OCI-LY3 (cell line): ENCODE results near the gene FRG2.
"Not testable (repeated sequence)": the region's sequence is repeated elsewhere in the genome, so short reads cannot be mapped to it uniquely, and the experiment has no call there.

ENCODE experiments used
- H2AFZ ChIP-seq: fragments of 200-600, 300-600 bp; shearing (Covaris generic); 2 replicates; pipeline ENCODE4 v1.6.0; 2014; ENCODE audit warnings: antibody characterized with exemption, low read depth, low read length
- H3K27ac ChIP-seq: fragments of 200-600, 300-600 bp; sonication (generic); 2 replicates; pipeline ENCODE4 v1.5.1; 2014; ENCODE audit warnings: mild to moderate bottlenecking, low read length, moderate library complexity, mixed read lengths
- H3K27me3 ChIP-seq: fragments of 200-600, 300-600 bp; sonication (generic); 2 replicates; pipeline ENCODE4 v1.6.1; 2014; ENCODE audit warnings: low read depth, low read length, mixed read lengths
- H3K36me3 ChIP-seq: fragments of 200-600, 300-600 bp; sonication (generic); replicated peaks from 2 replicates; pipeline ENCODE3; 2014; ENCODE audit warnings: low read depth, low read length, mixed read lengths
- H3K4me1 ChIP-seq: fragments of 300-600, 200-600 bp; sonication (generic); 2 replicates; pipeline ENCODE4 v1.6.1; 2014; ENCODE audit warnings: low read length, mixed read lengths
- H3K4me2 ChIP-seq: fragments of 200-600, 300-600 bp; sonication (generic); 2 replicates; pipeline ENCODE4 v1.6.1; 2014; ENCODE audit warnings: low read length, mixed read lengths
- H3K4me3 ChIP-seq: fragments of 300-600, 200-600 bp; sonication (generic); 2 replicates; pipeline ENCODE4 v1.5.1; 2014; ENCODE audit warnings: antibody characterized with exemption, mild to moderate bottlenecking, low read length, moderate library complexity
- H3K79me2 ChIP-seq: fragments of 300-600, 200-600 bp; shearing (Covaris generic); 2 replicates; pipeline ENCODE4 v1.6.1; 2014; ENCODE audit warnings: mild to moderate bottlenecking, low read length, mixed read lengths
- H3K9ac ChIP-seq: fragments of 300-600, 200-600 bp; shearing (Covaris generic); 2 replicates; pipeline ENCODE4 v1.6.0; 2014; ENCODE audit warnings: mild to moderate bottlenecking, low read length, moderate library complexity
- H3K9me3 ChIP-seq: fragments of 200-600, 300-600 bp; shearing (Covaris generic); 2 replicates; pipeline ENCODE4 v1.6.1; 2014; ENCODE audit warnings: low read length, mixed read lengths; ENCODE audit not compliant: insufficient read depth
- H4K20me1 ChIP-seq: fragments of 200-600, 300-600 bp; sonication (generic); 2 replicates; pipeline ENCODE4 v1.6.1; 2016; ENCODE audit warnings: low read length, mixed read lengths; ENCODE audit not compliant: insufficient read depth

FRG2 gene

GRCh38 chr4:190027156-190027555 is at the start of gene FRG2:
Gene FRG2 (minus strand): TSS chr4:190027256. CDS start chr4:190027204, 52 bp downstream.
- H3K4me1 ChIP-seq, H3K4me2 ChIP-seq, H3K36me3 ChIP-seq, H3K4me3 ChIP-seq, H4K20me1 ChIP-seq, H3K27ac ChIP-seq, H3K79me2 ChIP-seq, H3K9me3 ChIP-seq, H3K9ac ChIP-seq, H3K27me3 ChIP-seq, H2AFZ ChIP-seq: not testable (repeated sequence)

GRCh38 chr4:190068351-190068750 is 41.3 kb upstream of the FRG2 start:
- not testable (repeated sequence) for H3K27ac ChIP-seq, H3K4me3 ChIP-seq, H4K20me1 ChIP-seq, H3K27me3 ChIP-seq, H3K79me2 ChIP-seq, H3K36me3 ChIP-seq, H3K4me2 ChIP-seq, H3K9ac ChIP-seq, H2AFZ ChIP-seq, H3K9me3 ChIP-seq, H3K4me1 ChIP-seq

- not testable (repeated sequence) for H3K27me3 ChIP-seq, H3K9ac ChIP-seq, H3K79me2 ChIP-seq, H3K27ac ChIP-seq, H2AFZ ChIP-seq, H3K4me3 ChIP-seq, H3K4me1 ChIP-seq, H4K20me1 ChIP-seq, H3K36me3 ChIP-seq, H3K9me3 ChIP-seq, H3K4me2 ChIP-seq
Observed at GRCh38 chr4:190064805-190065204, 37.7 kb upstream of the FRG2 start.

GRCh38 chr4:190064342-190064741 is 37.3 kb upstream of the FRG2 start, which contains the start of gene DBET:
Gene DBET (plus strand): TSS chr4:190064502.
- not testable (repeated sequence) for H3K4me2 ChIP-seq, H3K4me1 ChIP-seq, H3K79me2 ChIP-seq, H3K9me3 ChIP-seq, H3K27me3 ChIP-seq, H2AFZ ChIP-seq, H3K27ac ChIP-seq, H3K36me3 ChIP-seq, H4K20me1 ChIP-seq, H3K9ac ChIP-seq, H3K4me3 ChIP-seq

- H3K27me3 ChIP-seq, H3K27ac ChIP-seq, H3K4me2 ChIP-seq, H4K20me1 ChIP-seq, H3K4me3 ChIP-seq, H3K79me2 ChIP-seq, H3K36me3 ChIP-seq, H2AFZ ChIP-seq, H3K9me3 ChIP-seq, H3K4me1 ChIP-seq, H3K9ac ChIP-seq: not testable (repeated sequence)
Observed at GRCh38 chr4:190058997-190059396, 31.9 kb upstream of the FRG2 start.

GRCh38 chr4:190049378-190050239 is 22.6 kb upstream of the FRG2 start:
- H4K20me1 ChIP-seq, H3K4me3 ChIP-seq, H3K27me3 ChIP-seq, H2AFZ ChIP-seq, H3K9ac ChIP-seq, H3K4me1 ChIP-seq, H3K9me3 ChIP-seq, H3K79me2 ChIP-seq, H3K36me3 ChIP-seq, H3K27ac ChIP-seq, H3K4me2 ChIP-seq: not testable (repeated sequence)

GRCh38 chr4:190047627-190048026 is 20.6 kb upstream of the FRG2 start:
- H3K27ac ChIP-seq, H3K79me2 ChIP-seq, H3K27me3 ChIP-seq, H3K4me3 ChIP-seq, H3K9me3 ChIP-seq, H3K9ac ChIP-seq, H3K4me2 ChIP-seq, H4K20me1 ChIP-seq, H3K4me1 ChIP-seq, H3K36me3 ChIP-seq, H2AFZ ChIP-seq: not testable (repeated sequence)

GRCh38 chr4:190040873-190041272 is 13.8 kb upstream of the FRG2 start:
- not testable (repeated sequence) for H3K36me3 ChIP-seq, H4K20me1 ChIP-seq, H3K4me1 ChIP-seq, H3K27me3 ChIP-seq, H3K27ac ChIP-seq, H3K4me3 ChIP-seq, H3K4me2 ChIP-seq, H3K79me2 ChIP-seq, H3K9me3 ChIP-seq, H3K9ac ChIP-seq, H2AFZ ChIP-seq

- H3K9me3 ChIP-seq, H3K36me3 ChIP-seq, H4K20me1 ChIP-seq, H3K79me2 ChIP-seq, H3K4me3 ChIP-seq, H3K4me1 ChIP-seq, H2AFZ ChIP-seq, H3K27me3 ChIP-seq, H3K27ac ChIP-seq, H3K9ac ChIP-seq, H3K4me2 ChIP-seq: not testable (repeated sequence)
Observed at GRCh38 chr4:190037704-190038388, 10.8 kb upstream of the FRG2 start.
